ENCODE measurements around the gene FNIP2. TPM values are rescaled to one million over a fixed set of nuclear protein-coding genes. Genes with fewer than 3 reads are reported as not detected.

FNIP2 gene
- total and polyA plus RNA-seq, 10 of the 15 experiments (the other 5 are each of a cell fraction or from before 2014, with no cell fraction given), result 0.03 to 0.38 (median 0.15) TPM

DNA sequence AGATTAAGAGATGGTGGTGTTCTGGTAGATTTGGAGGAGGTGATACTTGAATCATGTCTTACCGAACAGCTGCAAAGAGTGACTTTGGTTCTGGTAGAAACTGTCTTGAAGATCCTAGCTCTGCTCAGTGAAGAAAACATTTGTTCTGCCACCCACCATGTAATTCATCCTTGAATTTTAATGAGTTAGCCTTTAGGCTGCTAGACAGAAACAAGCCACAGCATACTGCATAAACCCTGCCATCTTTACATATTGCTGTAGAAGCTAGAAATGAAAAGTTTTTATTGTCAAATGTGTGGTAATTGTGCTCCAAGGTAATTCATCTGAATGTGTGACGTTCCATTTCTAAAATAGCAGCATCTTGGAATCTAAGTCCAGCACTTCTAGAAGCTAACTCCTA is 173.1 kb downstream of the FNIP2 start:
- TF ChIP-seq, protein P1, sequence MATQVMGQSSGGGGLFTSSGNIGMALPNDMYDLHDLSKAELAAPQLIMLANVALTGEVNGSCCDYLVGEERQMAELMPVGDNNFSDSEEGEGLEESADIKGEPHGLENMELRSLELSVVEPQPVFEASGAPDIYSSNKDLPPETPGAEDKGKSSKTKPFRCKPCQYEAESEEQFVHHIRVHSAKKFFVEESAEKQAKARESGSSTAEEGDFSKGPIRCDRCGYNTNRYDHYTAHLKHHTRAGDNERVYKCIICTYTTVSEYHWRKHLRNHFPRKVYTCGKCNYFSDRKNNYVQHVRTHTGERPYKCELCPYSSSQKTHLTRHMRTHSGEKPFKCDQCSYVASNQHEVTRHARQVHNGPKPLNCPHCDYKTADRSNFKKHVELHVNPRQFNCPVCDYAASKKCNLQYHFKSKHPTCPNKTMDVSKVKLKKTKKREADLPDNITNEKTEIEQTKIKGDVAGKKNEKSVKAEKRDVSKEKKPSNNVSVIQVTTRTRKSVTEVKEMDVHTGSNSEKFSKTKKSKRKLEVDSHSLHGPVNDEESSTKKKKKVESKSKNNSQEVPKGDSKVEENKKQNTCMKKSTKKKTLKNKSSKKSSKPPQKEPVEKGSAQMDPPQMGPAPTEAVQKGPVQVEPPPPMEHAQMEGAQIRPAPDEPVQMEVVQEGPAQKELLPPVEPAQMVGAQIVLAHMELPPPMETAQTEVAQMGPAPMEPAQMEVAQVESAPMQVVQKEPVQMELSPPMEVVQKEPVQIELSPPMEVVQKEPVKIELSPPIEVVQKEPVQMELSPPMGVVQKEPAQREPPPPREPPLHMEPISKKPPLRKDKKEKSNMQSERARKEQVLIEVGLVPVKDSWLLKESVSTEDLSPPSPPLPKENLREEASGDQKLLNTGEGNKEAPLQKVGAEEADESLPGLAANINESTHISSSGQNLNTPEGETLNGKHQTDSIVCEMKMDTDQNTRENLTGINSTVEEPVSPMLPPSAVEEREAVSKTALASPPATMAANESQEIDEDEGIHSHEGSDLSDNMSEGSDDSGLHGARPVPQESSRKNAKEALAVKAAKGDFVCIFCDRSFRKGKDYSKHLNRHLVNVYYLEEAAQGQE (IDR thresholded peaks at IDR 0.05; ENCODE audit: low read depth, low read length), result no peak
- TF ChIP-seq JUND (IDR thresholded peaks at IDR 0.05; ENCODE audit: low read depth, low read length), result no peak
- TF ChIP-seq, protein P2, sequence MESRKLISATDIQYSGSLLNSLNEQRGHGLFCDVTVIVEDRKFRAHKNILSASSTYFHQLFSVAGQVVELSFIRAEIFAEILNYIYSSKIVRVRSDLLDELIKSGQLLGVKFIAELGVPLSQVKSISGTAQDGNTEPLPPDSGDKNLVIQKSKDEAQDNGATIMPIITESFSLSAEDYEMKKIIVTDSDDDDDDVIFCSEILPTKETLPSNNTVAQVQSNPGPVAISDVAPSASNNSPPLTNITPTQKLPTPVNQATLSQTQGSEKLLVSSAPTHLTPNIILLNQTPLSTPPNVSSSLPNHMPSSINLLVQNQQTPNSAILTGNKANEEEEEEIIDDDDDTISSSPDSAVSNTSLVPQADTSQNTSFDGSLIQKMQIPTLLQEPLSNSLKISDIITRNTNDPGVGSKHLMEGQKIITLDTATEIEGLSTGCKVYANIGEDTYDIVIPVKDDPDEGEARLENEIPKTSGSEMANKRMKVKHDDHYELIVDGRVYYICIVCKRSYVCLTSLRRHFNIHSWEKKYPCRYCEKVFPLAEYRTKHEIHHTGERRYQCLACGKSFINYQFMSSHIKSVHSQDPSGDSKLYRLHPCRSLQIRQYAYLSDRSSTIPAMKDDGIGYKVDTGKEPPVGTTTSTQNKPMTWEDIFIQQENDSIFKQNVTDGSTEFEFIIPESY (IDR thresholded peaks at IDR 0.05), result no peak
- Histone ChIP-seq H3K4me3 (no peak overlapping the region), H3K4me2 (ENCODE audit: control insufficient read depth, insufficient read depth) (no peak overlapping the region), H3K36me3 (ENCODE audit: control insufficient read depth in 2 of 2, insufficient read depth in 2 of 2, low read length in 1 of 2) (no peaks in the 10 kb centered on the region), H3K9me3 (replicated peaks; ENCODE audit: control insufficient read depth, insufficient read depth, low read length) (no peaks in the 10 kb centered on the region), H3K4me1 (ENCODE audit: control insufficient read depth, insufficient read depth, low read length) (no peaks in the 10 kb centered on the region), H3K79me2 (ENCODE audit: control insufficient read depth, insufficient read depth, low read length) (no peaks in the 10 kb centered on the region), H3K27me3 (replicated peaks in 1 of 2; ENCODE audit: control insufficient read depth in 2 of 2, insufficient read depth in 2 of 2, low read length in 1 of 2) (no peaks in the 10 kb centered on the region), H3K9ac (ENCODE audit: control insufficient read depth, insufficient read depth, low read length) (no peak overlapping the region), H2AFZ (ENCODE audit: control insufficient read depth, low read depth, low read length) (no peak overlapping the region), H4K20me1 (ENCODE audit: control insufficient read depth, insufficient read depth) (no peaks in the 10 kb centered on the region), H3K27ac (ENCODE audit: control insufficient read depth, insufficient read depth) (no peak overlapping the region)
- no TSS peak for BruUV-seq (replicated peaks)
- ChIA-PET RAD21 (ENCODE audit: unreplicated experiment) (no interaction called here), CTCF (no interaction called here), POLR2A (no interaction called here), SMC1A (ENCODE audit: uncharacterized antibody, unreplicated experiment) (interaction anchor here (0.6 kb wide), 1 partner anchor 9 kb away, joined by 3 read pairs; no protein-coding TSS in a partner anchor)
- 49% methylated on average over 2 of the region's 2 CpGs for WGBS (ENCODE audit: insufficient coverage, insufficient replicate concordance, low lambda C conversion rate, missing lambda C conversion rate)
- DNase-seq (ENCODE audit: low read depth, low spot score) (no peak), FAIRE-seq (no peak), ATAC-seq (no peak)
- intact Hi-C loops (cut with micrococcal nuclease; ENCODE audit: unreplicated experiment), result no loop called here
- in situ Hi-C loops (cut with MboI), result no loop called here

Data from GM12878 (cell line).